Measurements from ENCODE around the gene PYY.
"Not testable (repeated sequence)": the region's sequence is repeated elsewhere in the genome, so short reads cannot be mapped to it uniquely, and the experiment has no call there.

Gene PYY

GRCh38 chr17:43976963-43977837 lies 23.5 kb upstream of the PYY start:
- Histone ChIP-seq H3K4me1 (ENCODE audit: control insufficient read depth, low read depth, low read length) (no peaks in the 10 kb centered on the region), H3K9ac (ENCODE audit: low read length) (no peak overlapping the region), H3K27ac (ENCODE audit: low read length) (no peak overlapping the region), H3K9me3 (ENCODE audit: control insufficient read depth, low read depth, low read length) (no peaks in the 10 kb centered on the region), H3K27me3 (ENCODE audit: control insufficient read depth, insufficient read depth, low read length) (peaks cover 5% of the 10 kb centered on the region), H3K4me3 (ENCODE audit: low read length) (no peak overlapping the region), H3K36me3 (ENCODE audit: control insufficient read depth, low read depth, low read length) (no peaks in the 10 kb centered on the region)

GRCh38 chr17:43975898-43976297 lies 22.2 kb upstream of the PYY start:
- H3K36me3 ChIP-seq (ENCODE audit: control insufficient read depth, low read depth, low read length) = no peaks in the 10 kb centered on the region
- no peaks in the 10 kb centered on the region for H3K9me3 ChIP-seq (ENCODE audit: control insufficient read depth, low read depth, low read length)
- H3K4me3 ChIP-seq (ENCODE audit: low read length) = no peak overlapping the region
- H3K4me1 ChIP-seq (ENCODE audit: control insufficient read depth, low read depth, low read length) = no peaks in the 10 kb centered on the region
- H3K9ac ChIP-seq (ENCODE audit: low read length) = no peak overlapping the region
- H3K27me3 ChIP-seq (ENCODE audit: control insufficient read depth, insufficient read depth, low read length) = no peaks in the 10 kb centered on the region
- H3K27ac ChIP-seq (ENCODE audit: low read length) = no peak overlapping the region

GRCh38 chr17:43974382-43975266 lies 20.9 kb upstream of the PYY start:
- Histone ChIP-seq H3K27me3 (ENCODE audit: control insufficient read depth, insufficient read depth, low read length) (no peaks in the 10 kb centered on the region), H3K9ac (ENCODE audit: low read length) (no peak overlapping the region), H3K4me1 (ENCODE audit: control insufficient read depth, low read depth, low read length) (no peaks in the 10 kb centered on the region), H3K4me3 (ENCODE audit: low read length) (no peak overlapping the region), H3K36me3 (ENCODE audit: control insufficient read depth, low read depth, low read length) (no peaks in the 10 kb centered on the region), H3K27ac (ENCODE audit: low read length) (no peak overlapping the region), H3K9me3 (ENCODE audit: control insufficient read depth, low read depth, low read length) (no peaks in the 10 kb centered on the region)

GRCh38 chr17:43972444-43973212 lies 18.9 kb upstream of the PYY start:
- not testable (repeated sequence) for H3K36me3 ChIP-seq (ENCODE audit: control insufficient read depth, low read depth, low read length); H3K9me3 ChIP-seq (ENCODE audit: control insufficient read depth, low read depth, low read length); H3K9ac ChIP-seq (ENCODE audit: low read length); H3K4me3 ChIP-seq (ENCODE audit: low read length); H3K27ac ChIP-seq (ENCODE audit: low read length); H3K4me1 ChIP-seq (ENCODE audit: control insufficient read depth, low read depth, low read length); H3K27me3 ChIP-seq (ENCODE audit: control insufficient read depth, insufficient read depth, low read length)

- not testable (repeated sequence) for H3K27ac ChIP-seq (ENCODE audit: low read length); H3K9ac ChIP-seq (ENCODE audit: low read length); H3K9me3 ChIP-seq (ENCODE audit: control insufficient read depth, low read depth, low read length); H3K4me3 ChIP-seq (ENCODE audit: low read length); H3K4me1 ChIP-seq (ENCODE audit: control insufficient read depth, low read depth, low read length); H3K27me3 ChIP-seq (ENCODE audit: control insufficient read depth, insufficient read depth, low read length); H3K36me3 ChIP-seq (ENCODE audit: control insufficient read depth, low read depth, low read length)
Observed at GRCh38 chr17:43971436-43971835, 17.7 kb upstream of the PYY start.

GRCh38 chr17:43970366-43970765 lies 16.6 kb upstream of the PYY start:
- Histone ChIP-seq H3K9ac (ENCODE audit: low read length) (no peak overlapping the region), H3K4me3 (ENCODE audit: low read length) (no peak overlapping the region), H3K9me3 (ENCODE audit: control insufficient read depth, low read depth, low read length) (no peaks in the 10 kb centered on the region), H3K27me3 (ENCODE audit: control insufficient read depth, insufficient read depth, low read length) (no peaks in the 10 kb centered on the region), H3K4me1 (ENCODE audit: control insufficient read depth, low read depth, low read length) (no peaks in the 10 kb centered on the region), H3K27ac (ENCODE audit: low read length) (no peak overlapping the region), H3K36me3 (ENCODE audit: control insufficient read depth, low read depth, low read length) (no peaks in the 10 kb centered on the region)

- H3K27me3 ChIP-seq (ENCODE audit: control insufficient read depth, insufficient read depth, low read length) = no peaks in the 10 kb centered on the region
Observed at GRCh38 chr17:43967251-43967875, 13.6 kb upstream of the PYY start.

GRCh38 chr17:43966276-43966675 lies 12.5 kb upstream of the PYY start:
- Histone ChIP-seq H3K27ac (ENCODE audit: low read length) (no peak overlapping the region), H3K9me3 (ENCODE audit: control insufficient read depth, low read depth, low read length) (no peaks in the 10 kb centered on the region), H3K27me3 (ENCODE audit: control insufficient read depth, insufficient read depth, low read length) (no peaks in the 10 kb centered on the region), H3K9ac (ENCODE audit: low read length) (no peak overlapping the region), H3K4me1 (ENCODE audit: control insufficient read depth, low read depth, low read length) (no peaks in the 10 kb centered on the region), H3K4me3 (ENCODE audit: low read length) (no peak overlapping the region), H3K36me3 (ENCODE audit: control insufficient read depth, low read depth, low read length) (no peaks in the 10 kb centered on the region)

More at GRCh38 chr17:43967251-43967875, 13.6 kb upstream of the PYY start:
- no peak overlapping the region for H3K27ac ChIP-seq (ENCODE audit: low read length)
- no peak overlapping the region for H3K4me3 ChIP-seq (ENCODE audit: low read length)
- H3K36me3 ChIP-seq (ENCODE audit: control insufficient read depth, low read depth, low read length) = no peaks in the 10 kb centered on the region
- no peak overlapping the region for H3K9ac ChIP-seq (ENCODE audit: low read length)
- H3K4me1 ChIP-seq (ENCODE audit: control insufficient read depth, low read depth, low read length) = no peaks in the 10 kb centered on the region
- no peaks in the 10 kb centered on the region for H3K9me3 ChIP-seq (ENCODE audit: control insufficient read depth, low read depth, low read length)

- Histone ChIP-seq H3K4me1 (ENCODE audit: control insufficient read depth, low read depth, low read length) (no peaks in the 10 kb centered on the region), H3K36me3 (ENCODE audit: control insufficient read depth, low read depth, low read length) (no peaks in the 10 kb centered on the region), H3K27me3 (ENCODE audit: control insufficient read depth, insufficient read depth, low read length) (no peaks in the 10 kb centered on the region), H3K4me3 (ENCODE audit: low read length) (no peak overlapping the region), H3K9ac (ENCODE audit: low read length) (no peak overlapping the region), H3K27ac (ENCODE audit: low read length) (no peak overlapping the region), H3K9me3 (ENCODE audit: control insufficient read depth, low read depth, low read length) (no peaks in the 10 kb centered on the region)
Observed at GRCh38 chr17:43962479-43962878, 8.7 kb upstream of the PYY start.

GRCh38 chr17:43961954-43962353 lies 8.2 kb upstream of the PYY start:
- Histone ChIP-seq H3K9ac (ENCODE audit: low read length) (no peak overlapping the region), H3K27ac (ENCODE audit: low read length) (no peak overlapping the region), H3K9me3 (ENCODE audit: control insufficient read depth, low read depth, low read length) (no peaks in the 10 kb centered on the region), H3K27me3 (ENCODE audit: control insufficient read depth, insufficient read depth, low read length) (no peaks in the 10 kb centered on the region), H3K36me3 (ENCODE audit: control insufficient read depth, low read depth, low read length) (no peaks in the 10 kb centered on the region), H3K4me1 (ENCODE audit: control insufficient read depth, low read depth, low read length) (no peaks in the 10 kb centered on the region), H3K4me3 (ENCODE audit: low read length) (no peak overlapping the region)

- H3K27me3 ChIP-seq (ENCODE audit: control insufficient read depth, insufficient read depth, low read length); H3K36me3 ChIP-seq (ENCODE audit: control insufficient read depth, low read depth, low read length); H3K9ac ChIP-seq (ENCODE audit: low read length); H3K9me3 ChIP-seq (ENCODE audit: control insufficient read depth, low read depth, low read length); H3K27ac ChIP-seq (ENCODE audit: low read length); H3K4me3 ChIP-seq (ENCODE audit: low read length); H3K4me1 ChIP-seq (ENCODE audit: control insufficient read depth, low read depth, low read length): not testable (repeated sequence)
Observed at GRCh38 chr17:43961292-43961691, 7.6 kb upstream of the PYY start.
